ENCODE data around the gene ATIC.

The ATIC gene

DNA sequence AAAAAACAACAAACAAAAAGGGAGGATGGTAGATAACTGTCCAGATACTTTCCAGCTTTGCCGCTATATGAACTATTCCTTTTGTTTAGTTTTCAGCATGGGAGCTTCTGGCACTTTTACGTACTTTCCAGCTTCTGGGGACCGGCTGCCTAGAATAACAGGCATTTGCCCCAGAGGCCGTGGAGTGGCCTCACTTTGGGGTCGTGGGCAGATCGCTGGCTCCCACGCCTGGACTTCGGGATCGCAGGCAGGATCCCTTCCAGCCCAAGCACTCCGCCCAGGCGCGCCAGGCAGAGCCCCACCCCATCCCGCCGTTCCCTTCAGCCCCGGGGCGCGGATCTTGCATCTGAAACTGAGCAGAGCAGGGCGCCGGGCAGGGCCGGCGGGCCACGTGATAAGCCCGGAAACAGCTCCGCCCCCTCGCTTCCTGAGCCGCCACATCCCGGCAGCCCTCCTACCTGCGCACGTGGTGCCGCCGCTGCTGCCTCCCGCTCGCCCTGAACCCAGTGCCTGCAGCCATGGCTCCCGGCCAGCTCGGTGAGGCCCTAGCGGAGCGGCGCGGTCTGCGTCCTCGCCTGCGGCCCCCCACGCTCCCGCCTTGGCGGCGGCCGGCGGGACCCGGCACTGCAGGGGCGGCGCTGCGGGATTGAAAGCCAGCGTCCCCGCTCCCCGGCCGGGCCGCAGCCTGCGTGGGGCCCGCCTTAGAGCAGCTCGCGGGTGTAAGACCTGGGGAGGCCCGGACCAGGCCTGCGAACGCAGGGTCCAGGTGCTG lies at the start of gene ATIC:
TSS of gene ATIC (plus strand) at position 435 of the 772 bp plus-strand sequence. CDS start at position 519, 84 bp downstream.
- Histone ChIP-seq H3K36me3 (ENCODE audit: control insufficient read depth in 5 of 5, insufficient read depth in 5 of 5, low read length in 5 of 5) (no peaks in the 10 kb centered on the region), H3K27ac (ENCODE audit: low read depth, low read length) (peak within 1 kb of the TSS; percentile 54), H3K9me3 (ENCODE audit: control insufficient read depth in 5 of 5, low read length in 5 of 5) (no peaks in the 10 kb centered on the region), H3K4me3 (ENCODE audit: low read depth in 1 of 5, low read length in 5 of 5) (peak within 1 kb of the TSS; percentile 80 to 86 (median 82)), H3K4me1 (ENCODE audit: control insufficient read depth in 5 of 5, insufficient read depth in 5 of 5, low read length in 5 of 5) (peaks cover 2 to 17% (median 11%) of the 10 kb centered on the region in 5 donors), H3K27me3 (ENCODE audit: control insufficient read depth in 5 of 5, insufficient read depth in 4 of 5, low read length in 5 of 5) (no peaks in the 10 kb centered on the region), H3K9ac (ENCODE audit: low read length in 5 of 5) (peak within 1 kb of the TSS; percentile 77 to 93 (median 87))

DNA sequence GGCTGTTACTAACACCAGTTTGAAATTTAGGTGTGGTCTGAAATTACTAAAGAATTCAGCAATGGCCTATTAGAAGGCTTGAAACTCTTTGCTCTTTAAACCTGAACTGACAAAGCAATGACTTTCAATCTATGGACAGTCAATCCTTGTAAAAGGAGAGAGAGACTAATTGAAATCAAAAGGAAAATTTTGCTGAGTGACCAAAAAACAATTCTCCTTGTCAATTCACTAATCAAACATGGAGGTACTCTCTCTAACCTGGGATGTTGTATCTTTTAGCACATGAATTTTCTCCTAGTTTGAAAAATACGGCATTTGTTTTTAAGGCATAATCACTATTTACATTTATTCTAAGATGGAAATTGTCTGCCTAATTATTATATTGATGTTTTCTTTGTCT lies 49.6 kb upstream of the ATIC start:
- H3K9ac ChIP-seq (ENCODE audit: low read length in 5 of 5), result no peak overlapping the region
- H3K27ac ChIP-seq (ENCODE audit: low read depth, low read length), result no peak overlapping the region
- H3K9me3 ChIP-seq (ENCODE audit: control insufficient read depth in 5 of 5, low read length in 5 of 5), result no peaks in the 10 kb centered on the region
- H3K36me3 ChIP-seq (ENCODE audit: control insufficient read depth in 5 of 5, insufficient read depth in 5 of 5, low read length in 5 of 5), result no peaks in the 10 kb centered on the region
- no peaks in the 10 kb centered on the region for H3K27me3 ChIP-seq (ENCODE audit: control insufficient read depth in 5 of 5, insufficient read depth in 4 of 5, low read length in 5 of 5)
- H3K4me3 ChIP-seq (ENCODE audit: low read depth in 1 of 5, low read length in 5 of 5), result no peak overlapping the region
- H3K4me1 ChIP-seq (ENCODE audit: control insufficient read depth in 5 of 5, insufficient read depth in 5 of 5, low read length in 5 of 5), result no peaks in the 10 kb centered on the region

DNA sequence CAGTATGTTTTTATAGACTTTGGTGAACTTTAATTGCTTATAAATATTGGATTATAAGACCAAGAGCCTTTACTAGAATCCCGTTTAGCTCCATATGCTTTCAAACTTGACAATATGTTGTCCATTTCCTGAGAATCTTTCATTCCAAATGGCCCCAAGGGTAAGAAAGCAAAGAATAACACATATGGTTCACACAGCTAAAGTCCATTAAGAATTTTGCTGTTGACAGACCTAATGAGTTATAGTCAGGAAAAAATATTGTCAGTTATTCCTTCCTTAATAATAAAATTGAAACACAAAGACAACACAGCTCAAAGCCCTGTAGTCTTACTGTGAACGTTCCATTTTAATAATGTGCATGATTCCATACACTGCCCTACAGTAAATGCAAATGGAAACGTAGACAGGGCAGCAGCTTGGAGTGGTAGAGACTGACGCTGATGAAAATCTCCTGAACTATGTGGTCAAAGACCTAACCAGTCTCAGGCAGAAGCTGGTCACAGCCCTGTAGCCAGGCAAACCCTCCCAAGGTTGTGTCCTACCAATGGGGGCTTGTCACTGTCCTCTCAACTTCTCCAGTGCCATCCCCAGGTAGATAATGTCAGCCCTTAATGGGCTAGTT lies 49.0 kb upstream of the ATIC start:
- Histone ChIP-seq H3K9me3 (ENCODE audit: control insufficient read depth in 5 of 5, low read length in 5 of 5) (no peaks in the 10 kb centered on the region), H3K4me1 (ENCODE audit: control insufficient read depth in 5 of 5, insufficient read depth in 5 of 5, low read length in 5 of 5) (no peaks in the 10 kb centered on the region), H3K36me3 (ENCODE audit: control insufficient read depth in 5 of 5, insufficient read depth in 5 of 5, low read length in 5 of 5) (no peaks in the 10 kb centered on the region), H3K27me3 (ENCODE audit: control insufficient read depth in 5 of 5, insufficient read depth in 4 of 5, low read length in 5 of 5) (no peaks in the 10 kb centered on the region), H3K27ac (ENCODE audit: low read depth, low read length) (no peak overlapping the region), H3K9ac (ENCODE audit: low read length in 5 of 5) (no peak overlapping the region), H3K4me3 (ENCODE audit: low read depth in 1 of 5, low read length in 5 of 5) (no peak overlapping the region)

DNA sequence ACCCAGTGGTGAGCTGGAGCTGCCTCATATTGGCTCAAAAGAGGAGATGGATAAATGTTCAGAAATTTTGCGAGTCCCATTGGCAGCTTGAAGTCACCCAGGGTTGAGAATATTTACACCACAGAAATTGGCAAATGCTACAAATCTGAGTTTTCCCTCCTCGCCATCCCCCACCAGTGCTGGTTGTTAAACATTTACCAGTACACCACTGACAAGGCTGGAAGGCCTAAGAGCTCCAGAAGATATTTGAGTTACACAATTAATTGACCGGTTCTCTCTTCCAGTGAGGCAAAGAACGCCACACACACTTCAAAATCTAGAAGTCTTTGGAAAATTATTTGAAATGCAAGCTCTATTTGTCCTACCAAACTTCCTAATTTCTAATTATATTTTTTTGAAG lies 47.5 kb upstream of the ATIC start:
- Histone ChIP-seq H3K9ac (ENCODE audit: low read length in 5 of 5) (no peak overlapping the region), H3K27ac (ENCODE audit: low read depth, low read length) (no peak overlapping the region), H3K9me3 (ENCODE audit: control insufficient read depth in 5 of 5, low read length in 5 of 5) (no peaks in the 10 kb centered on the region), H3K27me3 (ENCODE audit: control insufficient read depth in 5 of 5, insufficient read depth in 4 of 5, low read length in 5 of 5) (no peaks in the 10 kb centered on the region), H3K4me3 (ENCODE audit: low read depth in 1 of 5, low read length in 5 of 5) (no peak overlapping the region), H3K4me1 (ENCODE audit: control insufficient read depth in 5 of 5, insufficient read depth in 5 of 5, low read length in 5 of 5) (peaks cover 0 to 4% (median 1%) of the 10 kb centered on the region in 5 donors), H3K36me3 (ENCODE audit: control insufficient read depth in 5 of 5, insufficient read depth in 5 of 5, low read length in 5 of 5) (no peaks in the 10 kb centered on the region)

DNA sequence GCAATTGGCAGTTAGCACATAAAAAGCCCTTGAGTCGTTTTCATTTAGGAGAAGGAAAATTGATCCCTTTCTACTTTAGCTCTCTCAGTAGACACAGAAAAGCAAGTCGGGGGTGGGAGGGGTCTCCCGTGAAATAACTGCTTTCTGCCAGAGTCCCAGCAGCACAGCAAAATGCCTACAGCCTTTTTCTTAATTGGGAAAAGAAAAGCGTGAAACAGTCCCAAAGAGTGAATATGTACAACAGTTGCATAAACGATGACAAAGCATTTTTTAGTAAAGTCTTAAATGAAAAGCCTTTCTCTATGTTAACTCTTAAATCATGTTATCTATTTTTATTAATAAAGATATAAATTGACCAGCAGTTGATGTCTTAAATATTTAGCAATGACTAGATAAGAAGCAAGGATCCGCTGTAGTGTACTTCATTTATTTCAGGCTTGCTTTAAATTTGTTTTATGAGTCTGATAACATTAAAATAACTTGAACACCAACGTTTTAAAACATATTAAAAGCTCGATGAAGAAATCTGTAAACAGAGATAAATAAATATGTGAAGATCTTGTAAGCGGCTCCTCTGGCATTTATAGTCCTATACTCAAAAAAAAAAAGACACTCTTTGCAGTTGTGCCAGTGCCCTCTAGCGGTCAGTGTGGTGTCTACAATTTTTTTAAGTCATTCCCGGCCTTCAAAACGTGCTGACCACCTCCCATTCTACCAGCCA lies 42.3 kb upstream of the ATIC start:
- Histone ChIP-seq H3K4me1 (ENCODE audit: control insufficient read depth in 5 of 5, insufficient read depth in 5 of 5, low read length in 5 of 5) (peaks cover 0 to 7% (median 3%) of the 10 kb centered on the region in 5 donors), H3K36me3 (ENCODE audit: control insufficient read depth in 5 of 5, insufficient read depth in 5 of 5, low read length in 5 of 5) (no peaks in the 10 kb centered on the region), H3K9ac (ENCODE audit: low read length in 5 of 5) (peak overlapping the region in 2 of 5 donors; percentile 21 to 47), H3K4me3 (ENCODE audit: low read depth in 1 of 5, low read length in 5 of 5) (peak overlapping the region in 2 of 5 donors; percentile 8 to 29), H3K27me3 (ENCODE audit: control insufficient read depth in 5 of 5, insufficient read depth in 4 of 5, low read length in 5 of 5) (no peaks in the 10 kb centered on the region), H3K9me3 (ENCODE audit: control insufficient read depth in 5 of 5, low read length in 5 of 5) (no peaks in the 10 kb centered on the region), H3K27ac (ENCODE audit: low read depth, low read length) (no peak overlapping the region)

DNA sequence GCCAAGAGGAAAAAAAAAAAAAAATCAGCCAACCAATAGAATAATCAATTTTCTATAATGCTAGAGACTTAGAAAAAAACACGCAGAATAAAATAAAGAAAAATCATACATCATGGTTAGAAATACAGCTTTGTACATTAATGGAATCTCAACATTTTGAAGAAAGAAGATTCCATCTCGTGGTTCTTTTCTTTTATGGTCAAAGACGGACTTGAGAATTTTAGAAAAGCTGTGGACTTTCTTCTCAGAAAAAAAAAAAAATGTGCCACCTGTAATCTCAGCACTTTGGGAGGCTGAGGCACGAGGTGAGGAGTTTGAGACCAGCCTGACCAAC lies 41.8 kb upstream of the ATIC start:
- no peak overlapping the region for H3K9ac ChIP-seq (ENCODE audit: low read length in 5 of 5)
- H3K4me1 ChIP-seq (ENCODE audit: control insufficient read depth in 5 of 5, insufficient read depth in 5 of 5, low read length in 5 of 5), result peaks cover 0 to 7% (median 3%) of the 10 kb centered on the region in 5 donors
- H3K9me3 ChIP-seq (ENCODE audit: control insufficient read depth in 5 of 5, low read length in 5 of 5), result no peaks in the 10 kb centered on the region
- H3K36me3 ChIP-seq (ENCODE audit: control insufficient read depth in 5 of 5, insufficient read depth in 5 of 5, low read length in 5 of 5), result no peaks in the 10 kb centered on the region
- H3K27ac ChIP-seq (ENCODE audit: low read depth, low read length), result no peak overlapping the region
- no peak overlapping the region for H3K4me3 ChIP-seq (ENCODE audit: low read depth in 1 of 5, low read length in 5 of 5)
- H3K27me3 ChIP-seq (ENCODE audit: control insufficient read depth in 5 of 5, insufficient read depth in 4 of 5, low read length in 5 of 5), result no peaks in the 10 kb centered on the region

DNA sequence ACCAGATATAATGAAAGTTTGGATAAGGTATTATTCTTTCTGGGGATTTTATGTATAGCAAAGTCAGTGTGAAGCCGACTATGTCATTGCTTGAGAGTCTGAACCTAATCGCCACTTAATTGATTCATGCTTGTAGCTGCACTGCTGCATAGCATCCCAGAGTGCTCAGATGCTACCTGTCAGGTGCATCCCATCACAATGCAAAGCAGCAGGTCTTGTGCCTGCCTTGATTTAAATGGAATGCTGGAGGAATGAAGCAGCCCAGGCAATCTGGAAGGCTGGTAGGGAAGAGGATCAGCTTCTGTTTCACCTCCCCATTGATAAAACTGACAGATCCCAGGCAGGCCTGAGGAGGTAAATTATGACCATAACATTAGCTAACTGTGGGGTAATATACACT lies 40.4 kb upstream of the ATIC start:
- H3K4me3 ChIP-seq (ENCODE audit: low read depth in 1 of 5, low read length in 5 of 5), result no peak overlapping the region
- peaks cover 0 to 7% (median 3%) of the 10 kb centered on the region in 5 donors for H3K4me1 ChIP-seq (ENCODE audit: control insufficient read depth in 5 of 5, insufficient read depth in 5 of 5, low read length in 5 of 5)
- H3K9me3 ChIP-seq (ENCODE audit: control insufficient read depth in 5 of 5, low read length in 5 of 5), result no peaks in the 10 kb centered on the region
- no peak overlapping the region for H3K27ac ChIP-seq (ENCODE audit: low read depth, low read length)
- H3K27me3 ChIP-seq (ENCODE audit: control insufficient read depth in 5 of 5, insufficient read depth in 4 of 5, low read length in 5 of 5), result no peaks in the 10 kb centered on the region
- no peaks in the 10 kb centered on the region for H3K36me3 ChIP-seq (ENCODE audit: control insufficient read depth in 5 of 5, insufficient read depth in 5 of 5, low read length in 5 of 5)
- peak overlapping the region in 1 of 5 donors; percentile 20 for H3K9ac ChIP-seq (ENCODE audit: low read length in 5 of 5)

DNA sequence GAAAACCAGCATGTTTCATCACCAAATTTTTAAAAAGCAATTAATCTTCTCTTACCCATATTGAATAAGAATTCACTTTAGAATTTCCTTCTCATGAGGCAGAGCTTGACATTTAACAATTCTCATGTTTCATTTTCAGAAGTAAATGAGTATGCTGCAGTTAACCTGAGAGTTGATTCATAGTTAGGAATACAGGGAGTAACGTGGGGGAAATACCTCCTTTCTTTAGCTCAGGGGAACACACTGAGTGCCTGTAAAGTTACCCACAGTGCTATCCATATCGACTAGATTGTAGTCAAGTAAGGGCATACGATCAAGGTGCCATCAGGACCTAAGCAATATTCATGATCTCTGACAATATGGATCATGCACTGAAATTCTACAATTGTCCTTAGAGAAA lies 38.9 kb upstream of the ATIC start:
- Histone ChIP-seq H3K27me3 (ENCODE audit: control insufficient read depth in 5 of 5, insufficient read depth in 4 of 5, low read length in 5 of 5) (no peaks in the 10 kb centered on the region), H3K4me1 (ENCODE audit: control insufficient read depth in 5 of 5, insufficient read depth in 5 of 5, low read length in 5 of 5) (peaks cover 0 to 7% (median 3%) of the 10 kb centered on the region in 5 donors), H3K9ac (ENCODE audit: low read length in 5 of 5) (no peak overlapping the region), H3K9me3 (ENCODE audit: control insufficient read depth in 5 of 5, low read length in 5 of 5) (no peaks in the 10 kb centered on the region), H3K4me3 (ENCODE audit: low read depth in 1 of 5, low read length in 5 of 5) (no peak overlapping the region), H3K36me3 (ENCODE audit: control insufficient read depth in 5 of 5, insufficient read depth in 5 of 5, low read length in 5 of 5) (no peaks in the 10 kb centered on the region), H3K27ac (ENCODE audit: low read depth, low read length) (no peak overlapping the region)

DNA sequence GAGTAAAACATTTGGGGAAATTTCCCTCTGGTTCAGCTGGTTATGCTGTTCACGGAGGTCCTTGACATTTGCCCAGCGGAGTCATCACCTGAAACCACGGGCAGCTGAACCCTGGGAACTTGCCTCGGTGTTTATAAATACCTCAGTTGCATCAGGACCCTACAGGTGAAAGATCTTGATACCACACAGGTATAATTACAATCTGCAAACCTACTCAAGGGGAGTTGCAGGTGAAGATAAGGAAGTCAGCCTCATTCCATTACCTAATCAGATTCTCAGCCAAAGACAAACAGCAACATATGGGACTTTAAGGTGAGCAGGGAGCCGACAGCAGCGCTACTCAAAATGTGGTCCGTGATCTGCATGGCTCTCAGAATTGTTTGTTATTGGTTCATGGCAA lies 37.0 kb upstream of the ATIC start:
- H3K4me3 ChIP-seq (ENCODE audit: low read depth in 1 of 5, low read length in 5 of 5), result no peak overlapping the region
- H3K4me1 ChIP-seq (ENCODE audit: control insufficient read depth in 5 of 5, insufficient read depth in 5 of 5, low read length in 5 of 5), result no peaks in the 10 kb centered on the region
- no peak overlapping the region for H3K9ac ChIP-seq (ENCODE audit: low read length in 5 of 5)
- H3K36me3 ChIP-seq (ENCODE audit: control insufficient read depth in 5 of 5, insufficient read depth in 5 of 5, low read length in 5 of 5), result no peaks in the 10 kb centered on the region
- H3K27me3 ChIP-seq (ENCODE audit: control insufficient read depth in 5 of 5, insufficient read depth in 4 of 5, low read length in 5 of 5), result no peaks in the 10 kb centered on the region
- H3K9me3 ChIP-seq (ENCODE audit: control insufficient read depth in 5 of 5, low read length in 5 of 5), result no peaks in the 10 kb centered on the region
- no peak overlapping the region for H3K27ac ChIP-seq (ENCODE audit: low read depth, low read length)

DNA sequence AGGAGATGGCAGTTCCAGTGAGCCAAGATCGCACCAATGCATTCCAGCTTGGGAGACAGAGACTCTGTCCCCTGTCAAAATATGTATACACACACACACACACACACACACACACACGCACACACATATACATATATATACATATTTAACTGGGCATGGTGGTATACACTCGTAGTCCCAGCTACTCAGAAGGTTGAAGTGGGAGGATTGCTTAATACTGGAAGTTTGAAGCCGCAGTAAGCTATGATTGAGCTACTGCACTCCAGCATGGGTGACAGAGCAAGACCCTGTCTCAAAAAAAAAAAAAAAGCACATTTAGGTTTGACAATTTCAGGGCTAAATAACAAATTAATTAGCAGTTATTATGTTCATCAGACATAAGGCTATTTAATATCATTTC lies 36.0 kb upstream of the ATIC start:
- H3K4me3 ChIP-seq (ENCODE audit: low read depth in 1 of 5, low read length in 5 of 5), result no peak overlapping the region
- H3K27ac ChIP-seq (ENCODE audit: low read depth, low read length), result no peak overlapping the region
- H3K9ac ChIP-seq (ENCODE audit: low read length in 5 of 5), result no peak overlapping the region
- no peaks in the 10 kb centered on the region for H3K27me3 ChIP-seq (ENCODE audit: control insufficient read depth in 5 of 5, insufficient read depth in 4 of 5, low read length in 5 of 5)
- H3K36me3 ChIP-seq (ENCODE audit: control insufficient read depth in 5 of 5, insufficient read depth in 5 of 5, low read length in 5 of 5), result no peaks in the 10 kb centered on the region
- no peaks in the 10 kb centered on the region for H3K4me1 ChIP-seq (ENCODE audit: control insufficient read depth in 5 of 5, insufficient read depth in 5 of 5, low read length in 5 of 5)
- H3K9me3 ChIP-seq (ENCODE audit: control insufficient read depth in 5 of 5, low read length in 5 of 5), result no peaks in the 10 kb centered on the region
